ENCODE data around the gene AGXT2. TPM values are rescaled to one million over a fixed set of nuclear protein-coding genes. Genes with fewer than 3 reads are reported as not detected.
"Not testable (repeated sequence)": the region's sequence is repeated elsewhere in the genome, so short reads cannot be mapped to it uniquely, and the experiment has no call there.

The AGXT2 gene
- total RNA-seq, 1 donor from 2014 or later = not detected

GRCh38 chr5:34991486-34992238, 56.1 kb downstream of the AGXT2 start:
- DNase-seq (no peak), ATAC-seq (no peak)
- intact Hi-C loops (cut with micrococcal nuclease) = no loop called here

- intact Hi-C loops (cut with micrococcal nuclease) = no loop called here
- DNase-seq = no peak
- no peak for ATAC-seq
These were observed 60.8 kb downstream of the AGXT2 start for GRCh38 chr5:34986965-34987364.

- no peak for ATAC-seq
- no peak for DNase-seq
- intact Hi-C loops (cut with micrococcal nuclease) = no loop called here
These were observed 64.9 kb downstream of the AGXT2 start for GRCh38 chr5:34982823-34983222.

- intact Hi-C loops (cut with micrococcal nuclease) = no loop called here
- DNase-seq = no peak
- no peak for ATAC-seq
These were observed 69.1 kb downstream of the AGXT2 start for GRCh38 chr5:34978681-34979080.

- intact Hi-C loops (cut with micrococcal nuclease) = no loop called here
These were observed 69.7 kb downstream of the AGXT2 start for GRCh38 chr5:34977934-34978613.

GRCh38 chr5:34976347-34976746, 71.4 kb downstream of the AGXT2 start:
- ATAC-seq = no peak
- intact Hi-C loops (cut with micrococcal nuclease) = no loop called here
- no peak for DNase-seq

More at GRCh38 chr5:34977934-34978613, 69.7 kb downstream of the AGXT2 start:
- DNase-seq (no peak), ATAC-seq (no peak)

GRCh38 chr5:34971655-34972054, 76.1 kb downstream of the AGXT2 start:
- ATAC-seq; DNase-seq; intact Hi-C loops (cut with micrococcal nuclease): not testable (repeated sequence)

- no peak for ATAC-seq
- intact Hi-C loops (cut with micrococcal nuclease) = no loop called here
- no peak for DNase-seq
These were observed 77.2 kb downstream of the AGXT2 start for GRCh38 chr5:34970552-34970951.

GRCh38 chr5:34968258-34968657, 79.5 kb downstream of the AGXT2 start:
- no peak for ATAC-seq
- intact Hi-C loops (cut with micrococcal nuclease) = no loop called here

GRCh38 chr5:34967540-34967939, 80.2 kb downstream of the AGXT2 start:
- intact Hi-C loops (cut with micrococcal nuclease) = no loop called here
- ATAC-seq = no peak
- no peak for DNase-seq

More at GRCh38 chr5:34968258-34968657, 79.5 kb downstream of the AGXT2 start:
- no peak for DNase-seq

GRCh38 chr5:34959323-34959722, 88.4 kb downstream of the AGXT2 start:
- DNase-seq (no peak), ATAC-seq (no peak)
- intact Hi-C loops (cut with micrococcal nuclease) = loop anchor here (5.0 kb wide), 1 partner anchor 223 kb away; no protein-coding TSS in a partner anchor

GRCh38 chr5:34957857-34958690, 89.7 kb downstream of the AGXT2 start:
- intact Hi-C loops (cut with micrococcal nuclease) = loop anchor here (5.0 kb wide), 1 partner anchor 224 kb away; no protein-coding TSS in a partner anchor
- ATAC-seq (peak; percentile 56), DNase-seq (no peak)

- ATAC-seq (no peak), DNase-seq (no peak)
- intact Hi-C loops (cut with micrococcal nuclease) = loop anchor here (5.0 kb wide), 1 partner anchor 225 kb away; no protein-coding TSS in a partner anchor
These were observed 90.4 kb downstream of the AGXT2 start for GRCh38 chr5:34957321-34957720.

Other genes with a start within 250 kb of the AGXT2 start
- not detected for gene TTC23L, start 208.8 kb downstream of the AGXT2 start, total RNA-seq
- gene RAD1, start 132.4 kb downstream of the AGXT2 start, total RNA-seq = 23.7 TPM
- gene BRIX1, start 132.2 kb downstream of the AGXT2 start, total RNA-seq = 10.5 TPM
- gene DNAJC21, start 118.4 kb downstream of the AGXT2 start, total RNA-seq = 54.8 TPM
- 0.40 TPM for gene PRLR, start 182.5 kb upstream of the AGXT2 start, total RNA-seq